Renal cortex interstitium (tissue), 11 donors: ENCODE results near the gene RIMKLA. TPM values are rescaled to one million over a fixed set of nuclear protein-coding genes. Genes with fewer than 3 reads are reported as not detected.

Experiments
- DNase-seq, 11 donors: peaks; one replicate each; pipeline ENCODE4 v3.0.0-alpha.2; 2013; ENCODE audit warnings: low read depth in 9 of 11, low spot score in 4 of 11; ENCODE audit errors: extremely low read depth in 1 of 11
- polyA plus RNA-seq, 3 donors: library from polyadenylated mRNA; unstranded; fragments of 120-200 nt; gene quantifications; one replicate each; pipeline ENCODE4 v1.2.1, GENCODE V29; 2013; ENCODE audit not compliant: insufficient read length in 3 of 3

Gene RIMKLA
- polyA plus RNA-seq, 3 donors, result 0.73 to 0.92 (median 0.73) TPM

GRCh38 chr1:42461196-42461595 lies 80.6 kb downstream of the RIMKLA start:
- DNase-seq, result no peak

DNA sequence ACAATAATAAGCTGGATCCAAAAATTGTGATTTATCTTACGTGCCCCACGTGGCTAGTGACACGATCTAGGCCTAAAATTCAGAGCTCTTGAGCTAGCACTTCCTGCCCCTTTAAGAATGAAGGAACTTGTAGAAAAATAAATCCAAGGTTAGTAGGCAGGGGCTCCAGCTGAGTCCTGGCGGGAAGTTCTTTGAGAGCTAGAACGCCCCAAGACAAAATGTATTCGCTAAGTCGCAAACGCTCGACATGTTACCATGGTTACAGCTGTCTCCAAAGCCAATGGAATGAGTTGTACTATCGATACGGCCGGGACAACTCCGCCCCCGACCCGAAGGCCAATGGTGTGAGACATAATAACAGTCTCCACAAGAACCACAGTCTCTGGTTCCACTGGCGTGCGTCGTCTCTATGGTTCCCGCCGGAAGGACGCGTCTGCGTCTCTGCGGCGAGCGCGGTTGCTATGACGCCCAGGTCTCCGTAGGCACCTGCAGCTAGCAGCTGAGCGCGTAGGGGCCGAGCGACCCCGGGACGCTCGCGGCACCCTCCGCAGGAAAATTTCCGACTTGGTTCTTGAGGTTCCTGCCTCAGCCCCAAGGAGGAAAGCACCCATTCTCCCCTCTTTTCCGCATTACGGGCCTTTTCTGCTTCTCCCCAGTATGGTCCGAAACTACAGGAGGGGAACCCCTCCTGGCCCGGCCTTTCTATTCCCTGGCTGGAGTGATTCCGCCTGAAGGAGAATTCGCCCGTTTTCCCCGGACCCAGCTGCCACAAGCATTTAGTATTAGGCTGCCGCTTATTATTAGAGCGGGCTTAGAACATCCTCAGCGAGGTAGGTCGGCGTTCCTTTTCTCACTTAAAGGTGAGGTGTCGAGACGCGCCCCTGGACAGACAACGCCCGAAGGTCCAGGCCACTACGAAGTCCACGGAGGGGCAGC lies 82.5 kb downstream of the RIMKLA start, which contains the start of gene CCDC30:
Gene CCDC30 (plus strand): TSS at position 459 of the 936 bp plus-strand sequence. CDS start 17,266 bp downstream, outside the sequence.
- DNase-seq, result peak; percentile 92 to 99 (median 95)

GRCh38 chr1:42463921-42464320 lies 83.3 kb downstream of the RIMKLA start:
- DNase-seq, result peak in 1 of 11 donors; percentile 13

GRCh38 chr1:42466030-42466429 lies 85.4 kb downstream of the RIMKLA start:
- DNase-seq, result no peak

DNA sequence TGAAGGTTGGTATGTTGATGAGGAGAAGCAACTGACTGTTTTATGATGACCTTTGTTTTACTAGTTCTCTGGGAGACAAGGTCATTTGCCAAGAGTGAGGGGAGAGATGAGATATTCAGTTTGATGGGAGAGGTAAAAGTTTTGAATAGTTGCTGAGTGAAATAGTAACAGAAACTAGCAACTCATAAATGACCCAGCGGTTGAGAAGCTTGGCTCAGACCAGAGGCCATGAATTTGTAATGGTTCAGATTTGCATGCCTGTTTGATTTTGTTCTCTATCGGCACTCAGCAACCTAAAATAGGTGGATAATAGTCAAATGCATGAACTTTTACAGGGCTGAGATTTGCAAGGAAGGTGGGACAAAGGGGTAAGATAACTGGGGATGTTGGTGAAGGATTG lies 89.1 kb downstream of the RIMKLA start:
- DNase-seq, result no peak

Other genes with a start within 250 kb of the RIMKLA start
- not detected for gene GUCA2B, start 227.4 kb upstream of the RIMKLA start, polyA plus RNA-seq
- gene GUCA2A, start 216.0 kb upstream of the RIMKLA start, polyA plus RNA-seq, result not detected
- gene FOXJ3, start 45.6 kb upstream of the RIMKLA start, polyA plus RNA-seq, result 10 to 100 TPM; 38.8 to 48.9 (median 45.6) TPM
- 1 to 10 TPM; 3.2 to 4.3 (median 4.2) TPM for gene ZMYND12, start 75.2 kb downstream of the RIMKLA start, polyA plus RNA-seq
- 10 to 100 TPM; 73.7 to 85.5 (median 76.3) TPM for gene PPCS, start 75.8 kb downstream of the RIMKLA start, polyA plus RNA-seq
- gene CCDC30, start 82.5 kb downstream of the RIMKLA start, polyA plus RNA-seq, result 10 to 100 TPM; 15.3 to 26.9 (median 21.0) TPM